ENCODE measurements around the gene VDAC1.
A peak's percentile ranks its signal among the peaks of the same experiment; 100 is the strongest.

VDAC1 gene

GRCh38 chr5:134018154-134018985 is 13.6 kb upstream of the VDAC1 start:
- DNase-seq (ENCODE audit: low spot score), result no peak
- no peak overlapping the region for H3K27ac ChIP-seq
- POLR2A ChIA-PET (ENCODE audit: low non-redundant PET), result interaction anchor here (0.7 kb wide), 1 partner anchor 13 kb away, joined by 3 read pairs; the partner anchor contains the start of gene VDAC1
- CTCF ChIA-PET, result interaction anchor here (0.6 to 2.0 kb wide), 3 partner anchors 21 to 166 kb away, joined by 3 to 7 read pairs (median 5); no protein-coding TSS in a partner anchor
- TF ChIP-seq, protein P1, sequence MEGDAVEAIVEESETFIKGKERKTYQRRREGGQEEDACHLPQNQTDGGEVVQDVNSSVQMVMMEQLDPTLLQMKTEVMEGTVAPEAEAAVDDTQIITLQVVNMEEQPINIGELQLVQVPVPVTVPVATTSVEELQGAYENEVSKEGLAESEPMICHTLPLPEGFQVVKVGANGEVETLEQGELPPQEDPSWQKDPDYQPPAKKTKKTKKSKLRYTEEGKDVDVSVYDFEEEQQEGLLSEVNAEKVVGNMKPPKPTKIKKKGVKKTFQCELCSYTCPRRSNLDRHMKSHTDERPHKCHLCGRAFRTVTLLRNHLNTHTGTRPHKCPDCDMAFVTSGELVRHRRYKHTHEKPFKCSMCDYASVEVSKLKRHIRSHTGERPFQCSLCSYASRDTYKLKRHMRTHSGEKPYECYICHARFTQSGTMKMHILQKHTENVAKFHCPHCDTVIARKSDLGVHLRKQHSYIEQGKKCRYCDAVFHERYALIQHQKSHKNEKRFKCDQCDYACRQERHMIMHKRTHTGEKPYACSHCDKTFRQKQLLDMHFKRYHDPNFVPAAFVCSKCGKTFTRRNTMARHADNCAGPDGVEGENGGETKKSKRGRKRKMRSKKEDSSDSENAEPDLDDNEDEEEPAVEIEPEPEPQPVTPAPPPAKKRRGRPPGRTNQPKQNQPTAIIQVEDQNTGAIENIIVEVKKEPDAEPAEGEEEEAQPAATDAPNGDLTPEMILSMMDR (conservative IDR thresholded peaks at IDR 0.05; ENCODE audit: low read depth), result no peak

GRCh38 chr5:134008266-134008749 is 3.5 kb upstream of the VDAC1 start:
- TF ChIP-seq, protein P1 (conservative IDR thresholded peaks at IDR 0.05; ENCODE audit: low read depth), result no peak
- ChIA-PET CTCF (interaction anchor here (0.8 to 1.2 kb wide), 2 partner anchors 31 to 132 kb away, joined by 3 read pairs; no protein-coding TSS in a partner anchor), POLR2A (ENCODE audit: low non-redundant PET) (no interaction called here)
- DNase-seq (ENCODE audit: low spot score), result no peak
- no peak overlapping the region for H3K27ac ChIP-seq

DNA sequence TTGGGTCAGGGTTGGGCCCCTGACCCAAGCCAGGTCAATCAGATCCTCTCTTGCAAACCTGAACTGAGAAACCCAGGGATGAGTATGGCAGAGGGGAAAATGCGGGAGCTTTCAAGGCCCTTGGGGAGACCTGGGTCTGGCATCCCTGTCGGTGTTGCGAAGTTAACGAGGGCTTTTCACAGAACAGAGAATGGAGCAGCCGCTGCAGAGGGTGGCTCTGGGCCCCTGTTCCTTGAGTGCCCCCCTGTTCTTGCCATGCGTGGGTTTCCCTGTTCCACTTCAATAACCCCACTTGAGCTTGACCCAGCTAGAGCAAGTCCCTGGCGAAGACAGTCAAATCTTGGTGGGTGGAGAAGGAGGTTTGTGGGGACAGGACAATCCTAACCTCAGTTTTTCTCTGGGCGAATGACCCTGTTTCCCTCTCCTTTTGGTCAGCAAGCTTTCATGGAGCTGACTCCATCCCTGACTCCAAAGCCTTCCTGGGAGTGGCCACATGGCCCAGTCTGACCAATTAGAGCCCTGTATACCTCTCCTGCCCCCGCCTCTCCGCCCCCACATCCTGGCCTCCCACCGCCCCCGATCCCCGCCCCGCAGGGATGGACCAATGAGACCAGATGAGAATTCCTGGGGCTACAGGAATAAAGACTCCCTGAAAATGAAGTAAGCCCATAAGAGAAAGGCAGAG is 2.9 kb upstream of the VDAC1 start:
- TF ChIP-seq, protein P1 (conservative IDR thresholded peaks at IDR 0.05; ENCODE audit: low read depth), result no peak
- POLR2A ChIA-PET (ENCODE audit: low non-redundant PET), result no interaction called here
- peak; percentile 53 for DNase-seq (ENCODE audit: low spot score)
- no peak overlapping the region for H3K27ac ChIP-seq
- CTCF ChIA-PET, result interaction anchor here (0.6 to 2.9 kb wide), 4 partner anchors 32 to 641 kb away, joined by 3 to 10 read pairs (median 3); no protein-coding TSS in a partner anchor

- ChIA-PET CTCF (interaction anchor here (1.4 to 2.9 kb wide), 2 partner anchors 27 to 33 kb away, joined by 3 to 10 read pairs; no protein-coding TSS in a partner anchor), POLR2A (ENCODE audit: low non-redundant PET) (no interaction called here)
- peak overlapping the region; percentile 94 for H3K27ac ChIP-seq
- DNase-seq (ENCODE audit: low spot score), result no peak
- TF ChIP-seq, protein P1 (conservative IDR thresholded peaks at IDR 0.05; ENCODE audit: low read depth), result no peak
Observed at GRCh38 chr5:134006115-134006514, 1.3 kb upstream of the VDAC1 start.

DNA sequence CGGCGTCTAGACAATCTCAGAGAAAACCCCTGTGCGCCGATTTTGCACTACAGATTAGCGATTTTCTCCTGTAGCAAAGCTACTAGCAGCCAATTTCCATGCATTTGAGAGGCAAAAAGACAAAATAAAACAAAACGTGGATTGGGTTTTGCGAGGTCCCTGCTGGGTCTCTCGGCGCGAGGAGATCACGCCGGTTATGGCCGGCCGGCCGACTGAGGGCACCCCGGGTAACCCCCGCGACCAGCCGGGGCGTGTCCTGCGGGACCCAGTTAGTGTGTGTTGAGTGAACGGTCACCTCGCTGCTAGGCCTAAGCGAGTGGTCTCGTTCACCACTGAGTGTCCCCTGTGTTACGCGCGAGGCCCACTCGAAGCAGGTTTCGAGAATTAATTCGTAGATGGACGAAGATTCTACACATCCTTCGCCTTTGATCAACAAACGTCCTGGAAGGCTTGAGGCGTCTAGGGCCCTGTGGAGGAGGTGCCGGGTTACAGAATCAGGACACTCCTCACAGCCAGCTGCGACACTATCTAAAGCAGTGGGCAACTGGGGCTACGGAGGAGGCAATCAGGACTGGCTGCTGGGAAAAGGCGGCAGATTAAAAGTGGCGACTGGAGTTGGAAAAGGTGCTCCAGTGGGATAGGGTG is 764 bp upstream of the VDAC1 start:
- no peak for DNase-seq (ENCODE audit: low spot score)
- ChIA-PET CTCF (interaction anchor here (0.7 to 2.9 kb wide), 4 partner anchors 26 to 78 kb away, joined by 3 to 10 read pairs (median 4); no protein-coding TSS in a partner anchor), POLR2A (ENCODE audit: low non-redundant PET) (interaction anchor here (0.9 to 1.0 kb wide), 2 partner anchors 10 to 13 kb away, joined by 3 to 5 read pairs; no protein-coding TSS in a partner anchor)
- TF ChIP-seq, protein P1 (conservative IDR thresholded peaks at IDR 0.05; ENCODE audit: low read depth), result no peak
- peak overlapping the region; percentile 94 for H3K27ac ChIP-seq

Measured in RWPE1 (cell line).